Measurements from ENCODE around the gene CDC16.

The CDC16 gene

DNA sequence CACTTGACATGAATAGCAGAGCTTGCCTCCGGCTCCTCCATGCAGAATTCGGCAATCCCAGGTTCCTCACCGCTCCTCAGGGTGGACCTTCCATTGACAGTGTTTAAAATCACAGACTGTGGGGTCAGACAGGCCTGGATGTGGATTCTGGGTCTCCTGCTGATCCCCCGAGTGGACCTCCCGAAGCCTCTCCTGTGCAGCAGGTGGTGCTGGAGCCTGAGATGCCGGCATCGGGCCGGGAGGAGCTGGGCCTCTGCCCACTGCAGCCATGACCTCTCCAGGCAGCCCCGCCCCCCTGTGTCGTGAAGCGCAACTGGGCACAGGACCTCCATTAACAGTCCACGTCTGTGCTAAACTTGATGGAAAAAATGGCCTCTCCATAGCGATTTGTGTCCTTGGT lies 10.5 kb upstream of the CDC16 start:
- in situ Hi-C loops (cut with HindIII; ENCODE audit: low pct_ligation_motif_present, low sequenced_read_pairs) = no loop called here
- TF ChIP-seq, protein P1, sequence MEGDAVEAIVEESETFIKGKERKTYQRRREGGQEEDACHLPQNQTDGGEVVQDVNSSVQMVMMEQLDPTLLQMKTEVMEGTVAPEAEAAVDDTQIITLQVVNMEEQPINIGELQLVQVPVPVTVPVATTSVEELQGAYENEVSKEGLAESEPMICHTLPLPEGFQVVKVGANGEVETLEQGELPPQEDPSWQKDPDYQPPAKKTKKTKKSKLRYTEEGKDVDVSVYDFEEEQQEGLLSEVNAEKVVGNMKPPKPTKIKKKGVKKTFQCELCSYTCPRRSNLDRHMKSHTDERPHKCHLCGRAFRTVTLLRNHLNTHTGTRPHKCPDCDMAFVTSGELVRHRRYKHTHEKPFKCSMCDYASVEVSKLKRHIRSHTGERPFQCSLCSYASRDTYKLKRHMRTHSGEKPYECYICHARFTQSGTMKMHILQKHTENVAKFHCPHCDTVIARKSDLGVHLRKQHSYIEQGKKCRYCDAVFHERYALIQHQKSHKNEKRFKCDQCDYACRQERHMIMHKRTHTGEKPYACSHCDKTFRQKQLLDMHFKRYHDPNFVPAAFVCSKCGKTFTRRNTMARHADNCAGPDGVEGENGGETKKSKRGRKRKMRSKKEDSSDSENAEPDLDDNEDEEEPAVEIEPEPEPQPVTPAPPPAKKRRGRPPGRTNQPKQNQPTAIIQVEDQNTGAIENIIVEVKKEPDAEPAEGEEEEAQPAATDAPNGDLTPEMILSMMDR (IDR thresholded peaks at IDR 0.05; ENCODE audit: low read depth, low read length, missing control alignments) = no peak

GRCh38 chr13:114225610-114226009 lies 9.1 kb upstream of the CDC16 start:
- in situ Hi-C loops (cut with HindIII; ENCODE audit: low pct_ligation_motif_present, low sequenced_read_pairs) = no loop called here
- no peaks in the 10 kb centered on the region for H3K36me3 ChIP-seq (replicated peaks)
- peaks cover 7% of the 10 kb centered on the region for H3K27me3 ChIP-seq (replicated peaks)
- TF ChIP-seq, protein P1 (IDR thresholded peaks at IDR 0.05; ENCODE audit: low read depth, low read length, missing control alignments) = no peak
- no peak overlapping the region for H3K27ac ChIP-seq
- no peak for DNase-seq
- no peak overlapping the region for H3K4me3 ChIP-seq (ENCODE audit: low read depth, low read length)

More for the DNA sequence above, 10.5 kb upstream of the CDC16 start:
- Histone ChIP-seq H3K36me3 (replicated peaks) (no peaks in the 10 kb centered on the region), H3K27me3 (replicated peaks) (peaks cover 6% of the 10 kb centered on the region), H3K4me3 (ENCODE audit: low read depth, low read length) (no peak overlapping the region), H3K27ac (no peak overlapping the region)
- no peak for DNase-seq

GRCh38 chr13:114226088-114226487 lies 8.6 kb upstream of the CDC16 start:
- H3K27me3 ChIP-seq (replicated peaks) = peaks cover 7% of the 10 kb centered on the region
- H3K4me3 ChIP-seq (ENCODE audit: low read depth, low read length) = no peak overlapping the region
- no peak for DNase-seq
- in situ Hi-C loops (cut with HindIII; ENCODE audit: low pct_ligation_motif_present, low sequenced_read_pairs) = no loop called here
- H3K36me3 ChIP-seq (replicated peaks) = no peaks in the 10 kb centered on the region
- no peak overlapping the region for H3K27ac ChIP-seq
- TF ChIP-seq, protein P1 (IDR thresholded peaks at IDR 0.05; ENCODE audit: low read depth, low read length, missing control alignments) = no peak

GRCh38 chr13:114226699-114227323 lies 7.9 kb upstream of the CDC16 start:
- H3K36me3 ChIP-seq (replicated peaks) = no peaks in the 10 kb centered on the region
- no peak overlapping the region for H3K27ac ChIP-seq
- H3K27me3 ChIP-seq (replicated peaks) = peaks cover 7% of the 10 kb centered on the region
- H3K4me3 ChIP-seq (ENCODE audit: low read depth, low read length) = no peak overlapping the region
- TF ChIP-seq, protein P1 (IDR thresholded peaks at IDR 0.05; ENCODE audit: low read depth, low read length, missing control alignments) = peak; percentile 96
- in situ Hi-C loops (cut with HindIII; ENCODE audit: low pct_ligation_motif_present, low sequenced_read_pairs) = no loop called here
- peak; percentile 77 for DNase-seq

GRCh38 chr13:114227528-114227927 lies 7.2 kb upstream of the CDC16 start:
- DNase-seq = no peak
- TF ChIP-seq, protein P1 (IDR thresholded peaks at IDR 0.05; ENCODE audit: low read depth, low read length, missing control alignments) = no peak
- in situ Hi-C loops (cut with HindIII; ENCODE audit: low pct_ligation_motif_present, low sequenced_read_pairs) = no loop called here

GRCh38 chr13:114228176-114228575 lies 6.5 kb upstream of the CDC16 start:
- Histone ChIP-seq H3K27me3 (replicated peaks) (peaks cover 7% of the 10 kb centered on the region), H3K4me3 (ENCODE audit: low read depth, low read length) (no peak overlapping the region), H3K27ac (no peak overlapping the region), H3K36me3 (replicated peaks) (no peaks in the 10 kb centered on the region)
- TF ChIP-seq, protein P1 (IDR thresholded peaks at IDR 0.05; ENCODE audit: low read depth, low read length, missing control alignments) = no peak
- in situ Hi-C loops (cut with HindIII; ENCODE audit: low pct_ligation_motif_present, low sequenced_read_pairs) = no loop called here
- DNase-seq = no peak

More at GRCh38 chr13:114227528-114227927, 7.2 kb upstream of the CDC16 start:
- Histone ChIP-seq H3K36me3 (replicated peaks) (no peaks in the 10 kb centered on the region), H3K27ac (no peak overlapping the region), H3K4me3 (ENCODE audit: low read depth, low read length) (no peak overlapping the region), H3K27me3 (replicated peaks) (peaks cover 7% of the 10 kb centered on the region)

All from brain microvascular endothelial cell (primary cell).